Transverse colon (tissue), 4 donors: ENCODE measurements around the gene CENPK. TPM values are rescaled to one million over a fixed set of nuclear protein-coding genes. Genes with fewer than 3 reads are reported as not detected.

Experiments used
- DNase-seq: peaks from one replicate; pipeline ENCODE4 v3.0.0-alpha.2; 2019
- H3K27ac ChIP-seq, 4 donors: fragments of 200-600 bp; sonication (generic); 2 replicates each; pipeline ENCODE4 v1.5.1; 2016 to 2018; ENCODE audit warnings: inconsistent platforms in 4 of 4
- H3K27me3 ChIP-seq: fragments of 200-600 bp; sonication (generic); 2 replicates; pipeline ENCODE4 v1.5.1; 2017; ENCODE audit warnings: inconsistent platforms
- H3K36me3 ChIP-seq, 4 donors: fragments of 200-600 bp; sonication (generic); 2 replicates each; pipeline ENCODE4 v1.5.1; 2017 to 2019; ENCODE audit warnings: inconsistent platforms in 4 of 4
- H3K4me1 ChIP-seq, 4 donors: fragments of 200-600 bp; sonication (generic); 2 replicates each; pipeline ENCODE4 v1.5.1; 2017 to 2020; ENCODE audit warnings: inconsistent platforms in 4 of 4
- H3K4me3 ChIP-seq, 4 donors: fragments of 200-600 bp; sonication (generic); 1 replicate in 1 of 4; 2 replicates in 3 of 4; pipeline versions ENCODE4 v1.5.1 to v1.6.1; 2017 to 2019; ENCODE audit warnings: inconsistent platforms in 4 of 4
- H3K9me3 ChIP-seq, 2 donors: fragments of 200-600 bp; sonication (generic); 2 replicates each; pipeline ENCODE4 v1.5.1; 2017 to 2019; ENCODE audit warnings: inconsistent platforms in 2 of 2
- EP300 ChIP-seq: sonication (generic); formaldehyde crosslinking; IDR thresholded peaks from one replicate; pipeline ENCODE4 v1.6.1; 2017; ENCODE audit warnings: antibody characterized with exemption, low read depth
- POLR2A ChIP-seq: fragments of 450-650 bp; IDR thresholded peaks from one replicate; pipeline ENCODE4 v1.6.1; 2016; ENCODE audit warnings: antibody characterized with exemption, mild to moderate bottlenecking, moderate library complexity
- POLR2AphosphoS5 ChIP-seq, 3 donors: sonication (generic); formaldehyde crosslinking; IDR thresholded peaks; one replicate each; pipeline ENCODE4 v1.6.1; 2016; ENCODE audit warnings: antibody characterized with exemption in 3 of 3
- WGBS, 2 donors: methylation state at CpG; one replicate each; pipeline ENCODE4 v1.1.5; 2018; ENCODE audit warnings: low coverage in 1 of 2; 5-methylcytosine and 5-hydroxymethylcytosine counted together
- in situ Hi-C, 4 donors: fragments of 200-750 bp; cut with MboI; loops; one replicate each; pipeline versions ENCODE4 v1.15.0 to v1.15.1; 2017; ENCODE audit warnings: low sequenced_read_pairs in 3 of 4, low pct_ligation_motif_present in 1 of 4, low pct_unique_long_range_greater_than_20kb in 1 of 4
- intact Hi-C: fragments of 100-400 bp; cut with DNase I; formaldehyde crosslinking; loops from one replicate; pipeline ENCODE4 v1.15.1; 2023; ENCODE audit warnings: low total_unique reads
- total RNA-seq, 4 donors: library from RNA; depleted of rRNA; stranded (reverse); fragments of >200 nt; gene quantifications; one replicate each; pipeline ENCODE4 v1.1.0, GENCODE V29; 2016
- TF ChIP-seq, protein P1 (sequence below), 5 experiments: fragments of 200-600 bp in 3 of 5; fragments of 450-650 bp in 2 of 5; sonication (generic) in 3 of 5; IDR thresholded peaks; 1 replicate in 2 of 5; 2 replicates in 3 of 5; pipeline ENCODE4 v1.5.1; 2016 to 2017; ENCODE audit warnings: antibody characterized with exemption in 5 of 5, inconsistent platforms in 3 of 5, mild to moderate bottlenecking in 2 of 5, moderate library complexity in 1 of 5

Gene CENPK
- total RNA-seq, 4 donors from 2014 or later: 2.0 to 7.6 (median 5.2) TPM; not detected in 1

DNA sequence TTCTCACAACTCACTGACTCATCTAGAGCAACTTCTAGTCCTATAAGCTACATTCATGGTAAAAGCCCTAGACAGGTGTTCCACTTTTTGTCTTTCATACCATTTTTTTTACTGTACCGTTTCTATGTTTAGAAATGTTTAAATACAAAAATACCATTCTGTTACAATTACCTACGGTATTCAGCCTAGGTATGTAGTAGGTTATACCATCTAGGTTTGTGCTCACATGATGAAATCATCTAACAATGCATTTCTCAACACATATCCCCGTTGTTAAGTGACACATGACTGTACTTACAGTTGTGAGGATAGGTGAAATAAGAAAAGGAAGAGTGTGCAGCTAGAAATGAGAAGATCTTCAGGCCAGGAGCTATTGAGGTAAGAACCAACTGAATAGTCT lies 6.2 kb downstream of the CENPK start:
- peaks cover 0 to 1% (median 0%) of the 10 kb centered on the region in 4 donors for H3K4me1 ChIP-seq
- no peak for TF ChIP-seq POLR2A
- TF ChIP-seq EP300: no peak
- TF ChIP-seq, protein P1, sequence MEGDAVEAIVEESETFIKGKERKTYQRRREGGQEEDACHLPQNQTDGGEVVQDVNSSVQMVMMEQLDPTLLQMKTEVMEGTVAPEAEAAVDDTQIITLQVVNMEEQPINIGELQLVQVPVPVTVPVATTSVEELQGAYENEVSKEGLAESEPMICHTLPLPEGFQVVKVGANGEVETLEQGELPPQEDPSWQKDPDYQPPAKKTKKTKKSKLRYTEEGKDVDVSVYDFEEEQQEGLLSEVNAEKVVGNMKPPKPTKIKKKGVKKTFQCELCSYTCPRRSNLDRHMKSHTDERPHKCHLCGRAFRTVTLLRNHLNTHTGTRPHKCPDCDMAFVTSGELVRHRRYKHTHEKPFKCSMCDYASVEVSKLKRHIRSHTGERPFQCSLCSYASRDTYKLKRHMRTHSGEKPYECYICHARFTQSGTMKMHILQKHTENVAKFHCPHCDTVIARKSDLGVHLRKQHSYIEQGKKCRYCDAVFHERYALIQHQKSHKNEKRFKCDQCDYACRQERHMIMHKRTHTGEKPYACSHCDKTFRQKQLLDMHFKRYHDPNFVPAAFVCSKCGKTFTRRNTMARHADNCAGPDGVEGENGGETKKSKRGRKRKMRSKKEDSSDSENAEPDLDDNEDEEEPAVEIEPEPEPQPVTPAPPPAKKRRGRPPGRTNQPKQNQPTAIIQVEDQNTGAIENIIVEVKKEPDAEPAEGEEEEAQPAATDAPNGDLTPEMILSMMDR (IDR thresholded peaks at IDR 0.05): no peak
- no peak for TF ChIP-seq POLR2AphosphoS5 (IDR thresholded peaks at IDR 0.05)
- no peaks in the 10 kb centered on the region for H3K36me3 ChIP-seq
- H3K4me3 ChIP-seq: no peak overlapping the region
- no peak overlapping the region for H3K27ac ChIP-seq
- DNase-seq: no peak
- intact Hi-C loops (no loop called here), in situ Hi-C loops (no loop called here)
- no peaks in the 10 kb centered on the region for H3K9me3 ChIP-seq
- 81 to 96% methylated on average over 3 of the region's 3 CpGs for WGBS, 2 donors
- no peaks in the 10 kb centered on the region for H3K27me3 ChIP-seq

GRCh38 chr5:65556181-65556580 lies 6.8 kb downstream of the CENPK start:
- 76 to 82% methylated on average over 2 of the region's 2 CpGs for WGBS, 2 donors

DNA sequence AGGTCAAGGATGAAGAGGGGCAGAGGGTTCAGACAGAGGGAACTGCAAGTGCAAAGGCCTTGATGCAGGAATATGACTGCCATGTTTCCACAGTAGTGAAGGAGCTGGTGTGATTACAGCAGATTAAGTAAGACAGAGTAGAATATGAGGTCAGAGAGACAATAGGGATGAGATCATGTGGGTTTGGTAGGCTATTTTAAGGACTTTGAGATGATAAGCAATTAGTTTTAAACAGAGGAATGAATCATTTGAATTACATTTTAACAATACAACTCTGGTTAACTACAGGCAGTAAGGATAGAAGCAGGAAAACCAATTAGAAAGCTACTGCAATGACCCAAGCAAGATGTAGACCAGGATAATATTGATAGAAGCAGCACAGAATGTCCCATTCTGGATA lies 7.7 kb downstream of the CENPK start:
- intact Hi-C loops: no loop called here
- in situ Hi-C loops: no loop called here
- no peaks in the 10 kb centered on the region for H3K36me3 ChIP-seq
- no peak overlapping the region for H3K27ac ChIP-seq
- H3K9me3 ChIP-seq: no peaks in the 10 kb centered on the region
- no peak for TF ChIP-seq POLR2A
- TF ChIP-seq POLR2AphosphoS5 (IDR thresholded peaks at IDR 0.05): no peak
- TF ChIP-seq, protein P1 (IDR thresholded peaks at IDR 0.05): no peak
- no peak for TF ChIP-seq EP300
- H3K4me3 ChIP-seq: no peak overlapping the region
- no peaks in the 10 kb centered on the region for H3K27me3 ChIP-seq
- no peaks in the 10 kb centered on the region for H3K4me1 ChIP-seq
- no peak for DNase-seq

More at GRCh38 chr5:65556181-65556580, 6.8 kb downstream of the CENPK start:
- Histone ChIP-seq H3K4me3 (no peak overlapping the region), H3K27ac (no peak overlapping the region), H3K36me3 (no peaks in the 10 kb centered on the region), H3K9me3 (no peaks in the 10 kb centered on the region), H3K4me1 (no peaks in the 10 kb centered on the region), H3K27me3 (no peaks in the 10 kb centered on the region)
- intact Hi-C loops: no loop called here
- DNase-seq: no peak
- in situ Hi-C loops: no loop called here
- TF ChIP-seq POLR2AphosphoS5 (IDR thresholded peaks at IDR 0.05) (no peak), POLR2A (no peak), EP300 (no peak)
- TF ChIP-seq, protein P1 (IDR thresholded peaks at IDR 0.05): no peak

DNA sequence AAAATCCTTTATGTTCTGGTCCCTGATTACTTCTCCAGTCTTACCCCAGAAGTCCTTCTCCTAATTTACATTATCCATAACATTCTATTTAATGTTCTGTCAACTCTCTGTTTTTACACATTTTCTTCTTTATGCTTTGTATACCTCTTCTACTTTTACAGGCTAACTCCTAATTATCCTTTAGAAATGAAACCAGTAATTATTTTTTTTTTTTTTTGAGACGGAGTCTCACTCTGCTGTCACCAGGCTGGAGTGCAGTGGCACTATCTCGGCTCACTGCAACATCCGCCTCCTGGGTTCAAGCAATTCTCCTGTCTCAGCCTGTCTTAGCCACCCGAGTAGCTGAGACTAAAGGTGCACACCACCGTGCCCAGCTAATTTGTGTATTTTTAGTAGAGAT lies 9.0 kb downstream of the CENPK start:
- Histone ChIP-seq H3K27ac (no peak overlapping the region), H3K9me3 (no peaks in the 10 kb centered on the region), H3K36me3 (no peaks in the 10 kb centered on the region), H3K27me3 (no peaks in the 10 kb centered on the region), H3K4me3 (no peak overlapping the region), H3K4me1 (no peaks in the 10 kb centered on the region)
- intact Hi-C loops: no loop called here
- TF ChIP-seq POLR2AphosphoS5 (IDR thresholded peaks at IDR 0.05): no peak
- TF ChIP-seq, protein P1 (IDR thresholded peaks at IDR 0.05): no peak
- no peak for TF ChIP-seq EP300
- no peak for TF ChIP-seq POLR2A
- WGBS, 2 donors: 50 to 88% methylated on average over 2 to 5 of the region's 5 CpGs
- in situ Hi-C loops: no loop called here
- DNase-seq: no peak
